Body of pancreas (tissue), 4 donors: ENCODE results near the gene GTPBP4.

Experiments
- POLR2A ChIP-seq, 3 donors: fragments of 450-650 bp; IDR thresholded peaks; one replicate each; pipeline ENCODE4 v1.6.1; 2016; ENCODE audit warnings: antibody characterized with exemption in 3 of 3, mild to moderate bottlenecking in 2 of 3
- TF ChIP-seq, protein P1 (sequence below), 7 experiments: fragments of 450-650 bp in 4 of 7; fragments of 200-600 bp in 3 of 7; sonication (generic) in 3 of 7; IDR thresholded peaks; one replicate each; pipeline ENCODE4 v1.5.1; 2016 to 2019; ENCODE audit warnings: antibody characterized with exemption in 7 of 7

DNA sequence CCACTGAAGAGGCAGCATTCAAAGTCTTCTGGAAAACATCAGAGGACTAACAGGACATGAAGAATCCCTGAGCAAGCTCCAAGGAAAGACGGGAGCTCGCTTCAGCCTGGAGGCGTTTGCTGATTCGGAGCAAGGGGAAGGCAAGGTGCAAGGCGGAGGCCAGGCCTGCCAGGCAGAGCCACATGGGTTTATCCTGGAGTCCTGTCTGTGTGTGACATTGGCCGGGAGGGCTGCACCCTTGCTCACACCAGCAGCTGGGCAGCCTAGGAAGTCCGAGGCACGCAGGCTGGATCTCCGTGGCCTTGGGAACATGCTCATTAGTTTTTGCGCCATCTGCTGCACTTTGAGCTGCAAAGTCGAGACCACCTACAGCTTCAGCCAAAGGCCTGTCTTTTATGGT is 34.4 kb upstream of the GTPBP4 start:
- no peak for TF ChIP-seq POLR2A (IDR thresholded peaks at IDR 0.05)
- TF ChIP-seq, protein P1, sequence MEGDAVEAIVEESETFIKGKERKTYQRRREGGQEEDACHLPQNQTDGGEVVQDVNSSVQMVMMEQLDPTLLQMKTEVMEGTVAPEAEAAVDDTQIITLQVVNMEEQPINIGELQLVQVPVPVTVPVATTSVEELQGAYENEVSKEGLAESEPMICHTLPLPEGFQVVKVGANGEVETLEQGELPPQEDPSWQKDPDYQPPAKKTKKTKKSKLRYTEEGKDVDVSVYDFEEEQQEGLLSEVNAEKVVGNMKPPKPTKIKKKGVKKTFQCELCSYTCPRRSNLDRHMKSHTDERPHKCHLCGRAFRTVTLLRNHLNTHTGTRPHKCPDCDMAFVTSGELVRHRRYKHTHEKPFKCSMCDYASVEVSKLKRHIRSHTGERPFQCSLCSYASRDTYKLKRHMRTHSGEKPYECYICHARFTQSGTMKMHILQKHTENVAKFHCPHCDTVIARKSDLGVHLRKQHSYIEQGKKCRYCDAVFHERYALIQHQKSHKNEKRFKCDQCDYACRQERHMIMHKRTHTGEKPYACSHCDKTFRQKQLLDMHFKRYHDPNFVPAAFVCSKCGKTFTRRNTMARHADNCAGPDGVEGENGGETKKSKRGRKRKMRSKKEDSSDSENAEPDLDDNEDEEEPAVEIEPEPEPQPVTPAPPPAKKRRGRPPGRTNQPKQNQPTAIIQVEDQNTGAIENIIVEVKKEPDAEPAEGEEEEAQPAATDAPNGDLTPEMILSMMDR (IDR thresholded peaks at IDR 0.05) = no peak
